CD4-positive, alpha-beta memory T cell (primary cell): ENCODE measurements around the gene TNNI3. TPM values are rescaled to one million over a fixed set of nuclear protein-coding genes. Genes with fewer than 3 reads are reported as not detected.

Experiments used
- CTCF ChIA-PET: fragments of 350-600 bp; sonication (Branson Sonifier 250); formaldehyde crosslinking; loops from one replicate; lab custom pipeline; 2021; ENCODE audit warnings: inconsistent platforms; ENCODE audit not compliant: partially characterized antibody; lab: Charles Lee
- POLR2A ChIA-PET: fragments of 350-600 bp; sonication (Branson Sonifier 250); formaldehyde crosslinking; loops from one replicate; lab custom pipeline; 2021; ENCODE audit not compliant: partially characterized antibody; lab: Charles Lee
- DNase-seq, 5 donors: peaks; one replicate each; pipeline versions ENCODE4 v3.0.0 to v3.0.0-alpha.2; 2020 to 2022; ENCODE audit warnings: mixed read lengths in 1 of 5
- H3K27ac ChIP-seq: one replicate; pipeline ENCODE4 v1.7.0; 2013; ENCODE audit warnings: low read depth, low read length
- H3K27me3 ChIP-seq: 2 replicates; pipeline ENCODE4 v1.7.0; 2013; ENCODE audit warnings: mild to moderate bottlenecking, low read length, moderate library complexity; ENCODE audit not compliant: insufficient read depth
- H3K36me3 ChIP-seq: 2 replicates; pipeline ENCODE4 v1.7.0; 2013; ENCODE audit warnings: mild to moderate bottlenecking, low read length, moderate library complexity; ENCODE audit not compliant: insufficient read depth
- H3K4me1 ChIP-seq: 2 replicates; pipeline ENCODE4 v1.7.0; 2013; ENCODE audit warnings: mild to moderate bottlenecking, low read length, moderate library complexity; ENCODE audit not compliant: insufficient read depth
- H3K4me3 ChIP-seq, 2 donors: one replicate each; pipeline ENCODE4 v1.7.0; 2013; ENCODE audit warnings: low read length in 2 of 2, mild to moderate bottlenecking in 1 of 2
- H3K9me3 ChIP-seq, 2 donors: one replicate each; pipeline ENCODE4 v1.7.0; 2013; ENCODE audit warnings: low read length in 2 of 2, control low read depth in 1 of 2; ENCODE audit not compliant: control insufficient read depth in 1 of 2
- H3K27ac Mint-ChIP-seq, 7 donors: one replicate each; pipeline ENCODE4 v1.8.0; 2020 to 2021; ENCODE audit warnings: mixed read lengths in 7 of 7, mild to moderate bottlenecking in 6 of 7, inconsistent platforms in 3 of 7, moderate library complexity in 3 of 7
- H3K27me3 Mint-ChIP-seq, 2 donors: one replicate each; pipeline ENCODE4 v1.8.0; 2020 to 2021; ENCODE audit warnings: mixed read lengths in 2 of 2
- H3K36me3 Mint-ChIP-seq, 2 donors: one replicate each; pipeline ENCODE4 v1.8.0; 2020 to 2021; ENCODE audit warnings: mixed read lengths in 2 of 2, inconsistent platforms in 1 of 2, mild to moderate bottlenecking in 1 of 2
- H3K4me1 Mint-ChIP-seq, 4 donors: one replicate each; pipeline ENCODE4 v1.8.0; 2020 to 2021; ENCODE audit warnings: mixed read lengths in 4 of 4, mild to moderate bottlenecking in 1 of 4
- H3K4me3 Mint-ChIP-seq, 8 donors: one replicate each; pipeline ENCODE4 v1.8.0; 2020 to 2021; ENCODE audit warnings: mixed read lengths in 8 of 8, mild to moderate bottlenecking in 7 of 8, moderate library complexity in 6 of 8, inconsistent platforms in 3 of 8
- H3K9me3 Mint-ChIP-seq, 8 donors: one replicate each; pipeline ENCODE4 v1.8.0; 2020 to 2021; ENCODE audit warnings: mixed read lengths in 8 of 8, mild to moderate bottlenecking in 5 of 8, inconsistent platforms in 3 of 8, moderate library complexity in 1 of 8
- intact Hi-C: fragments of 100-400 bp; cut with micrococcal nuclease; formaldehyde crosslinking; loops from one replicate; pipeline ENCODE4 v1.15.1; 2023
- polyA plus RNA-seq, 2 donors: library from polyadenylated mRNA; unstranded; fragments of 300-500 nt; fragmentation: Illumina TruSeq; gene quantifications; one replicate each; pipeline ENCODE4 v1.2.3, GENCODE V29; 2021
- total RNA-seq, 2 experiments: library from RNA; stranded (reverse); gene quantifications; one replicate each; pipeline ENCODE4 v1.2.3, GENCODE V29; 2021

Gene TNNI3
- total and polyA plus RNA-seq, 4 experiments from 2014 or later = not detected

DNA sequence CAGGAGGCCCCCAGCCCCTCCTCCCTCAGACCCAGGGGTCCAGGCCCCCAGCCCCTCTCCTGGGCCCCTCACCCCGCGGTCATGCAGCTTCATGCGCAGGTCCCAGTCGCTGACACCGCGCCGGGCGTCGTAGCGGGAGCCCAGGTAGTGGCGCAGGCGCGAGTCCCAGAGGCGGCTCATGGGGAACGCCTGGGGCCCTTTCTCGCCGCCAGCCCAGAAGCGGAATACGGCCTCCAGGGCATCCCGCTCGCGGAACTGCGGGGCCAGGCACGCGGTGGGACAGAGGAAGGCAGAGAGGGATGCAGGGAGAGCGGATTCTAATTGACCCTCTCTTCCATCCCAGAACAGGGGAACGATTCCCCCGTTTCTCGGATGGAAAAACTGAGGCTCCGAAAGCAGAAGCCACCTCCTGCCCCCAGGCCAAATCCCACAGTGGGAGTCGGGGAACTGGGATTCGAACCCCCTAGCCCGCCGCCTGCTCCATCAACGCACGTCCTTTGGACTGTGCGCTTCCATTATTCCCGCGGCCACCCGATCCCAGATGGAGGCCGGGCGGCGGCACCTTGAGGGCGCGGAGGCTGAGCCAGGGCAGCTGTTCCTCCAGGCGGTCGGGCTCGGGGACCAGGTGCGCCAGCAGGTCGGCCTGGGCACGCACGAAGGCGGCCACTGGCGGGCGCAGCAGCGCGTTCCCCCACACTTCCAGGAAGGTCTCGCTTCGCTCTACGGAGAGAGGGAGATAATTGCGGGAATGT is 4.2 kb upstream of the TNNI3 start:
- Mint-ChIP-seq H3K27ac (no peak overlapping the region), H3K4me3 (no peak overlapping the region), H3K36me3 (no peaks in the 10 kb centered on the region), H3K9me3 (peaks cover 0 to 9% (median under 1%) of the 10 kb centered on the region in 8 donors), H3K27me3 (peaks cover 27 to 47% of the 10 kb centered on the region in 2 donors), H3K4me1 (peaks cover 6 to 18% (median 7%) of the 10 kb centered on the region in 4 donors)
- H3K27ac ChIP-seq = no peak overlapping the region
- H3K9me3 ChIP-seq = no peaks in the 10 kb centered on the region
- CTCF ChIA-PET = interaction anchor here (1.1 kb wide), 1 partner anchor 10 kb away, joined by 3 read pairs; no protein-coding TSS in a partner anchor
- no peak overlapping the region for H3K4me3 ChIP-seq
- DNase-seq = peak in 1 of 5 donors; percentile 29
- H3K4me1 ChIP-seq = peaks cover 7% of the 10 kb centered on the region
- intact Hi-C loops = loop anchor here (2.0 kb wide), 1 partner anchor 43 kb away; no protein-coding TSS in a partner anchor
- no peaks in the 10 kb centered on the region for H3K36me3 ChIP-seq
- POLR2A ChIA-PET = no interaction called here
- H3K27me3 ChIP-seq = peaks cover 8% of the 10 kb centered on the region

DNA sequence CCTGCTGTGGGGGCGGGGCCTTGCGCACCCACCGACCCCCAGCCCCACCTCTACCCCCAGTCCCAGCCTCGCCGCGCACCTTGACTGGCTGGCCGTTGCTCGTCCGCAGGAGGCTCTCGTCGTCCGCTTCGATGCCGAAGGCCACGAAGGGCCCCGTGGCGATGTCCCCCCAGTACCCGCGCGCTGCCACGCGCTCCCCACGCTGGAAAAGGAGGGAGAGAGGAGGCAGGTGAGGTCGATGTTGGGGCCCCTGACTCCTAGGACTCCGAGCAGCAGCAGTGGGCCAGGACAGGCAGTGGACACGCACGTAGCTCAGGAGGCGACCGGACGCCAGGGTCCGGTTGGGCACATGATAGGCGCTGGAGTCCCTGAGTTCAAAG is 3.4 kb upstream of the TNNI3 start:
- Histone ChIP-seq H3K27me3 (peaks cover 6% of the 10 kb centered on the region), H3K9me3 (no peaks in the 10 kb centered on the region), H3K4me1 (peaks cover 8% of the 10 kb centered on the region), H3K36me3 (no peaks in the 10 kb centered on the region), H3K4me3 (no peak overlapping the region), H3K27ac (no peak overlapping the region)
- POLR2A ChIA-PET = no interaction called here
- DNase-seq = peak in 1 of 5 donors; percentile 17
- CTCF ChIA-PET = interaction anchor here (0.8 to 2.8 kb wide), 7 partner anchors 9 to 73 kb away, joined by 3 to 16 read pairs (median 3); no protein-coding TSS in a partner anchor
- peaks cover 0 to 5% (median 0%) of the 10 kb centered on the region in 8 donors for H3K9me3 Mint-ChIP-seq
- H3K4me3 Mint-ChIP-seq = no peak overlapping the region
- H3K27me3 Mint-ChIP-seq = peaks cover 25 to 43% of the 10 kb centered on the region in 2 donors
- intact Hi-C loops = loop anchor here (1.0 to 2.0 kb wide), 2 partner anchors 20 to 42 kb away; no protein-coding TSS in a partner anchor
- H3K36me3 Mint-ChIP-seq = no peaks in the 10 kb centered on the region
- peaks cover 2 to 10% (median 7%) of the 10 kb centered on the region in 4 donors for H3K4me1 Mint-ChIP-seq
- H3K27ac Mint-ChIP-seq = no peak overlapping the region

DNA sequence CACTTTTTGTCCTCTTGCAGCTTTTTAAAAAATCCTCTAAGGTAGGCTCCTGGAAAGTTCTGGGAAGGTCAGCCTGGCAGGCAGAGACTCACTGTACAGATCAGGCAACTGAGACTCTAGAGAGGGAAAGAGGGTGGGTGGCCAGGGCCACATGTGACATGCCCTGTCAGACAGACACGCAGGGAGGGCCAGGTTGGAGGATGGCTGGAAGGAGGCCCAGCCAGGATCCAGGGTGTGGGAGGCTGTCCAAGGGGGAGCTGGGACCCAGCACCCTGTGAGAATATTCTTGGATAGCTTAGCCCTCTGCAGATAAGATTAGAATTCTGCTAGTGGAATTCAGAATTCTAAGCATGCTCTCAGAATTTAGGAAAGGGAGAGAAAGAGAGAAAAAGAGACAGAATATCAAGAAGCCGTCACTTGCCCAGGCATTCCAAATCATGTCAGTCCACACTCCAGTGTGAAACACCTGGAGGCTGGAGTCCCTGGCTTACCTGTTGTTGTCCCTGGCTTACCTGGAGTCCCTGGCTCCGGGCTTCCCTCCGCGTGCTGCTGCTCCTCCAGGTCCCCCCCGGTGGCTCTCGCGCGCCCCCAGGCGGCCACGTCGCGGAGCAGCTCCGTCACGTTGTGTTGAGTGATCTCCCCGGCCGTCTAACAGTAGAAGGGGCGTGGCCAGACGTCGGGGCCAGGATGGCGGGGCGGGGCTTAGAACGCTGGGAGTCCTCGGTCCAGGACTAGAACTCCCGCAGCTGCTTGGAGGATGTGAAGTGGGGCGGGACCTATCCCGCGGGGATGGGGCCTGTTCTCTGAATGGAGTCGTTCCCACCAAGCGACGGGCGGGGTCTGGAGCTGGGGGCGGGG is 2.8 kb upstream of the TNNI3 start:
- no peaks in the 10 kb centered on the region for H3K36me3 Mint-ChIP-seq
- peak overlapping the region in 1 of 8 donors; percentile 26 for H3K4me3 Mint-ChIP-seq
- H3K27ac Mint-ChIP-seq = peak overlapping the region in 5 of 7 donors; percentile 36 to 75 (median 46)
- peaks cover 9% of the 10 kb centered on the region for H3K4me1 ChIP-seq
- intact Hi-C loops = loop anchor here (1.0 to 2.0 kb wide), 2 partner anchors 19 to 42 kb away; no protein-coding TSS in a partner anchor
- no peak overlapping the region for H3K4me3 ChIP-seq
- peak; percentile 82 to 87 (median 85) for DNase-seq
- ChIA-PET POLR2A (no interaction called here), CTCF (interaction anchor here (0.6 to 2.8 kb wide), 9 partner anchors 9 to 493 kb away, joined by 3 to 16 read pairs (median 3); no protein-coding TSS in a partner anchor)
- H3K9me3 Mint-ChIP-seq = peaks cover 0 to 2% (median 0%) of the 10 kb centered on the region in 8 donors
- H3K27me3 Mint-ChIP-seq = peaks cover 24 to 36% of the 10 kb centered on the region in 2 donors
- H3K27ac ChIP-seq = no peak overlapping the region
- H3K27me3 ChIP-seq = peaks cover 6% of the 10 kb centered on the region
- no peaks in the 10 kb centered on the region for H3K36me3 ChIP-seq
- no peaks in the 10 kb centered on the region for H3K9me3 ChIP-seq
- H3K4me1 Mint-ChIP-seq = peaks cover 3 to 10% (median 7%) of the 10 kb centered on the region in 4 donors

DNA sequence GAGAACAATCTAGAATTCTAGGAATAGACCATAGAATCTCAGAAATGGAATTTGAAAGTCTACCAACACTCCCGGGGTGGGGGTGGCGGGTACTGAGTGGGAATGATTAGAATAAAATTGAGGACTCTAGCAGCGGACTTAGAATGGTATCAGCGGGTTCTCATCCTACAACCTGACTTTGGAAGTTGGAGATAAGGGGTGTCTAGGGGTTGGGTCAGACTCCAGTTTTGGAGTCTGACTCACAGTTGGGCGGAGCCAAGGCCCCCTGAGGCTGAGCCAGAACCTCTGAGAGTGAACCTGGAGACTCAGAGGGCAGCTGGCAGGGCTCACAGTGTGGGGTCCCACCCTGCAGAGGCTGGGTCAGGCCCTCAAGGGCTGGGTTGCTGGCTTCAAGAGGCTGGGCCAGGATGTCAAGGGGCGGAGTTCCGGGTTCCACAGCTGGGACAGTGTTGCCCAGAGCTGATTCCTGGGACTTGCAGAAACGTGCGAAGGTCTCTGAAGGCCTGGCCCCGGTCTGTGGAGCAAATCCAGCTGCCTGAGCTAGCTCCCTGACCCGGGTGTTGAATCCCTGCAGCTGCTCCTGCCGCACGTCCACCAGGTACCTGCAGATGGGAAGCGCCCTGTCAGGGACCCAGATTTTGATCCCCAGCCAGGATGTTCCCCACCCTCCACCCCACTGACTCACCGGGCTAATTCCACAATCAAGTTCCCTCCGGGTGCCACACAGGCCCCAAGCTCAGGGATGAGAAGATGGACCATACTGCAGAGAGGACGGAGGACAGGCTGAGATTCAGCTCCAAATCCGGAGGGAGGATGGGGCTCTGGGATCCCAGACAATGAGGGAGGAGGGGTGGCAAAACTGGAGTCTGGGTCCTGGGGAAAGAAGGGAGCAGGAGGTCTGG is 1.6 kb upstream of the TNNI3 start:
- H3K27ac Mint-ChIP-seq = peak overlapping the region in 2 of 7 donors; percentile 25 to 35
- no peak for DNase-seq
- no peak overlapping the region for H3K4me3 Mint-ChIP-seq
- H3K27me3 Mint-ChIP-seq = peaks cover 17 to 30% of the 10 kb centered on the region in 2 donors
- H3K4me1 Mint-ChIP-seq = peaks cover 5 to 16% (median 12%) of the 10 kb centered on the region in 4 donors
- POLR2A ChIA-PET = no interaction called here
- H3K9me3 ChIP-seq = no peaks in the 10 kb centered on the region
- no peaks in the 10 kb centered on the region for H3K36me3 ChIP-seq
- no peak overlapping the region for H3K4me3 ChIP-seq
- H3K27ac ChIP-seq = no peak overlapping the region
- H3K36me3 Mint-ChIP-seq = no peaks in the 10 kb centered on the region
- CTCF ChIA-PET = interaction anchor here (0.5 to 2.8 kb wide), 5 partner anchors 16 to 393 kb away, joined by 3 to 16 read pairs (median 5); no protein-coding TSS in a partner anchor
- intact Hi-C loops = no loop called here
- peaks cover 6% of the 10 kb centered on the region for H3K27me3 ChIP-seq
- peaks cover 0 to 3% (median 0%) of the 10 kb centered on the region in 8 donors for H3K9me3 Mint-ChIP-seq
- peaks cover 9% of the 10 kb centered on the region for H3K4me1 ChIP-seq

DNA sequence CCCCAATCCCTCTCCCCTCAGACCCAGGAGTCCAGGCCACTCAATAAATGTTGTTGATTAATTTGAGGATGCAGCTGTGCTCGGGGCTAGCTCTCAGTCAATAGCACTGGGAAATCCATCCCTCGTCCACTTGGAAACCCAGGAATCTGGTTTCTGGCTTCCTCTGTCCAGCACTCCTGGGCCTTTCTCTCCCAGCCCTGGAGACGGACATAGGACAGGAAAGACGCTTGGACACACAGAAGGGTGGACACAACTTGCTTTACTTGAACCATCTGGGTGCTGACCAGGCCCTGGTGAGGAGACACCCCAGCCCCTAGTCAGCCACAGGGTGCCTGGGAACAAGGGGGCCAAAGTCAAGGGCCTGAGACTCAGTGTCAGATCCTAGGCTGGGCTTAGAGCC is 891 bp upstream of the TNNI3 start:
- no peak for DNase-seq
- Histone ChIP-seq H3K9me3 (no peaks in the 10 kb centered on the region), H3K4me1 (peaks cover 13% of the 10 kb centered on the region), H3K27me3 (peaks cover 6% of the 10 kb centered on the region), H3K36me3 (no peaks in the 10 kb centered on the region), H3K27ac (no peak overlapping the region), H3K4me3 (no peak overlapping the region)
- ChIA-PET POLR2A (no interaction called here), CTCF (interaction anchor here (0.5 to 2.8 kb wide), 3 partner anchors 15 to 394 kb away, joined by 4 to 16 read pairs (median 5); no protein-coding TSS in a partner anchor)
- Mint-ChIP-seq H3K27me3 (peaks cover 13 to 24% of the 10 kb centered on the region in 2 donors), H3K4me3 (no peak overlapping the region), H3K9me3 (peaks cover 0 to 8% (median 0%) of the 10 kb centered on the region in 8 donors), H3K4me1 (peaks cover 10 to 22% (median 16%) of the 10 kb centered on the region in 4 donors), H3K36me3 (no peaks in the 10 kb centered on the region), H3K27ac (peak overlapping the region in 2 of 7 donors; percentile 25 to 35)
- intact Hi-C loops = no loop called here
